DOHH2 (cell line): Measurements from ENCODE around the gene TEX36.

Source experiments
- CTCF ChIP-seq: fragments of 200-600 bp; sonication (generic); IDR thresholded peaks from one replicate; pipeline ENCODE4 v1.5.1; 2014; ENCODE audit warnings: antibody characterized with exemption, mild to moderate bottlenecking, low read depth, low read length; ENCODE audit not compliant: poor library complexity, severe bottlenecking
- EZH2phosphoT487 ChIP-seq: fragments of 200-600 bp; sonication (generic); IDR thresholded peaks from 2 replicates; pipeline ENCODE4 v1.6.1; 2017; ENCODE audit warnings: borderline replicate concordance, mild to moderate bottlenecking, antibody characterized with exemption, low read length, moderate library complexity, mixed read lengths

- TF ChIP-seq CTCF (no peak), EZH2phosphoT487 (no peak)
Observed at GRCh38 chr10:125634606-125635005, 48.4 kb downstream of the TEX36 start.
